Uterus (tissue), 4 donors: ENCODE measurements around the gene MYBPC3. TPM values are rescaled to one million over a fixed set of nuclear protein-coding genes. Genes with fewer than 3 reads are reported as not detected.

Source experiments
- DNase-seq, 2 donors: peaks; one replicate each; pipeline ENCODE4 v3.0.0-alpha.2; 2019 to 2020
- H3K27ac ChIP-seq, 2 donors: fragments of 200-600 bp; sonication (generic); 1 replicate in 1 of 2; 2 replicates in 1 of 2; pipeline ENCODE4 v1.5.1; 2016 to 2018
- H3K27me3 ChIP-seq, 2 donors: fragments of 200-600 bp; sonication (generic); one replicate each; pipeline ENCODE4 v1.5.1; 2018 to 2019; ENCODE audit warnings: control low read depth in 1 of 2
- H3K36me3 ChIP-seq, 2 donors: fragments of 200-600 bp; sonication (generic); one replicate each; pipeline ENCODE4 v1.5.1; 2019; ENCODE audit warnings: control low read depth in 1 of 2
- H3K4me1 ChIP-seq, 2 donors: fragments of 200-600 bp; sonication (generic); one replicate each; pipeline ENCODE4 v1.5.1; 2018 to 2019; ENCODE audit warnings: control low read depth in 1 of 2
- H3K4me3 ChIP-seq, 2 donors: fragments of 200-600 bp; sonication (generic); 1 replicate in 1 of 2; 2 replicates in 1 of 2; pipeline ENCODE4 v1.5.1; 2018 to 2019; ENCODE audit warnings: mild to moderate bottlenecking in 1 of 2
- H3K9me3 ChIP-seq, 2 donors: fragments of 200-600 bp; sonication (generic); one replicate each; pipeline ENCODE4 v1.5.1; 2019; ENCODE audit warnings: control low read depth in 1 of 2
- POLR2A ChIP-seq, 2 donors: fragments of 450-650 bp; IDR thresholded peaks; one replicate each; pipeline ENCODE4 v1.6.1; 2016; ENCODE audit warnings: antibody characterized with exemption in 2 of 2, mild to moderate bottlenecking in 1 of 2, moderate library complexity in 1 of 2
- intact Hi-C: fragments of 100-400 bp; cut with DNase I; formaldehyde crosslinking; loops from one replicate; pipeline ENCODE4 v1.15.1; 2023; ENCODE audit warnings: low total_unique reads
- total RNA-seq, 4 donors: library from RNA; depleted of rRNA in 3 of 4; stranded (reverse); fragments of >200 nt in 3 of 4; gene quantifications; one replicate each; pipeline versions ENCODE4 v1.1.0 to v1.2.4, GENCODE V29; 2014 to 2023
- TF ChIP-seq, protein P1 (sequence below), 4 experiments: fragments of 200-600 bp in 2 of 4; fragments of 450-650 bp in 2 of 4; sonication (generic) in 2 of 4; IDR thresholded peaks; one replicate each; pipeline ENCODE4 v1.5.1; 2016 to 2019; ENCODE audit warnings: antibody characterized with exemption in 4 of 4, mild to moderate bottlenecking in 2 of 4, moderate library complexity in 1 of 4
- donor health status: DM: yes; HTN: yes; CAD: no.

MYBPC3 gene
- total RNA-seq, 4 donors from 2014 or later: 0.09 to 0.14 TPM; not detected in 2

- Histone ChIP-seq H3K27me3 (no peaks in the 10 kb centered on the region), H3K36me3 (no peaks in the 10 kb centered on the region), H3K4me1 (peaks cover 0 to 4% of the 10 kb centered on the region in 2 donors), H3K4me3 (no peak overlapping the region), H3K27ac (peak overlapping the region in 1 of 2 donors; percentile 85), H3K9me3 (no peaks in the 10 kb centered on the region)
- no peak for DNase-seq
- no peak for TF ChIP-seq POLR2A (IDR thresholded peaks at IDR 0.05)
- TF ChIP-seq, protein P1, sequence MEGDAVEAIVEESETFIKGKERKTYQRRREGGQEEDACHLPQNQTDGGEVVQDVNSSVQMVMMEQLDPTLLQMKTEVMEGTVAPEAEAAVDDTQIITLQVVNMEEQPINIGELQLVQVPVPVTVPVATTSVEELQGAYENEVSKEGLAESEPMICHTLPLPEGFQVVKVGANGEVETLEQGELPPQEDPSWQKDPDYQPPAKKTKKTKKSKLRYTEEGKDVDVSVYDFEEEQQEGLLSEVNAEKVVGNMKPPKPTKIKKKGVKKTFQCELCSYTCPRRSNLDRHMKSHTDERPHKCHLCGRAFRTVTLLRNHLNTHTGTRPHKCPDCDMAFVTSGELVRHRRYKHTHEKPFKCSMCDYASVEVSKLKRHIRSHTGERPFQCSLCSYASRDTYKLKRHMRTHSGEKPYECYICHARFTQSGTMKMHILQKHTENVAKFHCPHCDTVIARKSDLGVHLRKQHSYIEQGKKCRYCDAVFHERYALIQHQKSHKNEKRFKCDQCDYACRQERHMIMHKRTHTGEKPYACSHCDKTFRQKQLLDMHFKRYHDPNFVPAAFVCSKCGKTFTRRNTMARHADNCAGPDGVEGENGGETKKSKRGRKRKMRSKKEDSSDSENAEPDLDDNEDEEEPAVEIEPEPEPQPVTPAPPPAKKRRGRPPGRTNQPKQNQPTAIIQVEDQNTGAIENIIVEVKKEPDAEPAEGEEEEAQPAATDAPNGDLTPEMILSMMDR (IDR thresholded peaks at IDR 0.05): no peak
- intact Hi-C loops: no loop called here
Observed at GRCh38 chr11:47396049-47396320, 43.5 kb upstream of the MYBPC3 start.

- Histone ChIP-seq H3K4me1 (no peaks in the 10 kb centered on the region), H3K4me3 (no peak overlapping the region), H3K27ac (peak overlapping the region; percentile 76 to 85), H3K36me3 (no peaks in the 10 kb centered on the region), H3K9me3 (no peaks in the 10 kb centered on the region), H3K27me3 (no peaks in the 10 kb centered on the region)
- no peak for DNase-seq
- TF ChIP-seq, protein P1 (IDR thresholded peaks at IDR 0.05): no peak
- TF ChIP-seq POLR2A (IDR thresholded peaks at IDR 0.05): no peak
- intact Hi-C loops: no loop called here
Observed at GRCh38 chr11:47395223-47396048, 42.9 kb upstream of the MYBPC3 start.

GRCh38 chr11:47394322-47395222 lies 42.1 kb upstream of the MYBPC3 start:
- intact Hi-C loops: no loop called here
- no peak for DNase-seq
- Histone ChIP-seq H3K9me3 (no peaks in the 10 kb centered on the region), H3K36me3 (no peaks in the 10 kb centered on the region), H3K4me3 (no peak overlapping the region), H3K4me1 (no peaks in the 10 kb centered on the region), H3K27me3 (no peaks in the 10 kb centered on the region), H3K27ac (peak overlapping the region; percentile 76 to 85)
- peak; percentile 7 to 17 for TF ChIP-seq POLR2A (IDR thresholded peaks at IDR 0.05)
- TF ChIP-seq, protein P1 (IDR thresholded peaks at IDR 0.05): no peak

- DNase-seq: no peak
- H3K27me3 ChIP-seq: no peaks in the 10 kb centered on the region
- no peaks in the 10 kb centered on the region for H3K9me3 ChIP-seq
- H3K27ac ChIP-seq: peak overlapping the region in 1 of 2 donors; percentile 85
- TF ChIP-seq POLR2A (IDR thresholded peaks at IDR 0.05): no peak
- TF ChIP-seq, protein P1 (IDR thresholded peaks at IDR 0.05): no peak
- H3K4me3 ChIP-seq: no peak overlapping the region
- intact Hi-C loops: no loop called here
- no peaks in the 10 kb centered on the region for H3K4me1 ChIP-seq
- no peaks in the 10 kb centered on the region for H3K36me3 ChIP-seq
Observed at GRCh38 chr11:47394050-47394321, 41.5 kb upstream of the MYBPC3 start.
